ENCODE data around the gene RBP3. TPM values are rescaled to one million over a fixed set of nuclear protein-coding genes. Genes with fewer than 3 reads are reported as not detected.
A peak's percentile ranks its signal among the peaks of the same experiment; 100 is the strongest.

The RBP3 gene
- total and polyA plus RNA-seq, 10 donors: not detected

DNA sequence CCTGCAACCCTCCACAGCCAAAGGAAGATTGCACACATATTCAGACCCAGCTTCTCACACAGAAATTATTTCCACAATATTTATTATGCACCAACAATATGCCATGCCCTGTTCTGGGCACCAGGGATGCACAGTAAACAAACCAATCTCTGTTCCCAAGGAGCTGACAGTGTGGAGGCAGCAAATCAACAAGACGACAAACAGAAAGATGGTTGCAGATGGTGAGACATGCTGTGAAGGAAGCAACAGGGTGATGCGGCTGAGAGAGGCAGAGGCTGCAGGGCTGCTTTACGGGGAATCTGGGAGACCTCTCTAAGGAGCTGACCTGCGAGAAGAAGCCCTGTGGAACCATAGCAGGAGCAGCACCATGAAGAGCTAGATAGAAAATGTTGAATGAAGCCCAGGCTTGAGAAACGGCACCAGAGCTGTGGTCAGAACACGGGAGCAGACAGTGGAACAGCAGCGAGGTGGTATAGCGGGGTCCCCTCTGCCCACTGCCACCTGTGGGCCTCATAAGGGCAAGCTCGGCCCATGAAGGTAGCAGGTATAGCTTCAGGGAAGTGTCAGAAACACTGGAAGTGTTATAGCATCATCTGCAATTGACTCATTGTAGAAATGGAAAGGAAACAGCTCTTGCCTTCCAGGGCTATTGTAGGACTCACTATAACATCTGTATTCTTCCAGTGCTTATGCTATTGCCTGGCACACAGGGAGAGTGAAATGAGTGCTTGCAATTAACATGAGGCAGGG, 17.4 kb downstream of the RBP3 start:
- no peak for TF ChIP-seq POLR2AphosphoS5 (IDR thresholded peaks at IDR 0.05)
- no peak for TF ChIP-seq POLR2A (IDR thresholded peaks at IDR 0.05)
- TF ChIP-seq, protein P1, sequence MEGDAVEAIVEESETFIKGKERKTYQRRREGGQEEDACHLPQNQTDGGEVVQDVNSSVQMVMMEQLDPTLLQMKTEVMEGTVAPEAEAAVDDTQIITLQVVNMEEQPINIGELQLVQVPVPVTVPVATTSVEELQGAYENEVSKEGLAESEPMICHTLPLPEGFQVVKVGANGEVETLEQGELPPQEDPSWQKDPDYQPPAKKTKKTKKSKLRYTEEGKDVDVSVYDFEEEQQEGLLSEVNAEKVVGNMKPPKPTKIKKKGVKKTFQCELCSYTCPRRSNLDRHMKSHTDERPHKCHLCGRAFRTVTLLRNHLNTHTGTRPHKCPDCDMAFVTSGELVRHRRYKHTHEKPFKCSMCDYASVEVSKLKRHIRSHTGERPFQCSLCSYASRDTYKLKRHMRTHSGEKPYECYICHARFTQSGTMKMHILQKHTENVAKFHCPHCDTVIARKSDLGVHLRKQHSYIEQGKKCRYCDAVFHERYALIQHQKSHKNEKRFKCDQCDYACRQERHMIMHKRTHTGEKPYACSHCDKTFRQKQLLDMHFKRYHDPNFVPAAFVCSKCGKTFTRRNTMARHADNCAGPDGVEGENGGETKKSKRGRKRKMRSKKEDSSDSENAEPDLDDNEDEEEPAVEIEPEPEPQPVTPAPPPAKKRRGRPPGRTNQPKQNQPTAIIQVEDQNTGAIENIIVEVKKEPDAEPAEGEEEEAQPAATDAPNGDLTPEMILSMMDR (IDR thresholded peaks at IDR 0.05 in 8 of 11, conservative IDR thresholded peaks at IDR 0.05 in 3 of 11): no peak

DNA sequence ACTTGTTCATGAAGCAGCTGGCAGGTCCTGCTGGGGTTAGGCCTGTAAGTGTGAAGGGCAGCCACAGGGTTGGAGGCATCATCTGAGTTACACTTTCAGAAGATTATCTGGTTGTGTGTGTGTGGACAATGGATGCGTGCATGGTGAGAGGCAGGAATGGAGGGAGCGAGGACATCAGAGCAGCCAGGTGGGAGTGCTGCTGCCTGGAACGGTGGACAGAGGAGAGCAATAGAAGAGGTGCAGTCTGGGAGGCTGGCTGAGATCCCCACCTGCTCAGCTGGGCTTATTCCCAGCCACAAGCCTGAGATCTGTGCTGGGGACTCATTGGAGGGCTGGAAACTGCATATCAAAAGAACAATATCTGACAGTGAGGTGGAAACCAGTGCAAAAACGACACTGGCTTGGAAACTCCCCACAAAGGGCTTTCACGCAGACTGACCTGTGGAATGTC, 18.0 kb downstream of the RBP3 start:
- no peak for DNase-seq
- Histone ChIP-seq H3K9me3 (no peaks in the 10 kb centered on the region), H3K4me3 (no peak overlapping the region), H3K4me1 (no peaks in the 10 kb centered on the region), H3K36me3 (no peaks in the 10 kb centered on the region), H3K27ac (no peak overlapping the region), H3K27me3 (replicated peaks in 1 of 7) (no peaks in the 10 kb centered on the region)
- WGBS, 5 donors: 79 to 95% (median 80%) methylated on average over 5 of the region's 5 CpGs
- TF ChIP-seq, protein P1 (IDR thresholded peaks at IDR 0.05 in 8 of 11, conservative IDR thresholded peaks at IDR 0.05 in 3 of 11): no peak
- TF ChIP-seq POLR2AphosphoS5 (IDR thresholded peaks at IDR 0.05) (no peak), POLR2A (IDR thresholded peaks at IDR 0.05) (no peak)
- intact Hi-C loops (cut with DNase I; ENCODE audit: low total_unique reads): no loop called here

More for the DNA sequence above, 17.4 kb downstream of the RBP3 start:
- Histone ChIP-seq H3K9me3 (no peaks in the 10 kb centered on the region), H3K4me1 (no peaks in the 10 kb centered on the region), H3K36me3 (no peaks in the 10 kb centered on the region), H3K4me3 (no peak overlapping the region), H3K27me3 (replicated peaks in 1 of 7) (no peaks in the 10 kb centered on the region), H3K27ac (no peak overlapping the region)
- 73 to 90% (median 90%) methylated on average over 9 of the region's 9 CpGs for WGBS, 5 donors
- intact Hi-C loops (cut with DNase I; ENCODE audit: low total_unique reads): no loop called here
- DNase-seq: no peak

DNA sequence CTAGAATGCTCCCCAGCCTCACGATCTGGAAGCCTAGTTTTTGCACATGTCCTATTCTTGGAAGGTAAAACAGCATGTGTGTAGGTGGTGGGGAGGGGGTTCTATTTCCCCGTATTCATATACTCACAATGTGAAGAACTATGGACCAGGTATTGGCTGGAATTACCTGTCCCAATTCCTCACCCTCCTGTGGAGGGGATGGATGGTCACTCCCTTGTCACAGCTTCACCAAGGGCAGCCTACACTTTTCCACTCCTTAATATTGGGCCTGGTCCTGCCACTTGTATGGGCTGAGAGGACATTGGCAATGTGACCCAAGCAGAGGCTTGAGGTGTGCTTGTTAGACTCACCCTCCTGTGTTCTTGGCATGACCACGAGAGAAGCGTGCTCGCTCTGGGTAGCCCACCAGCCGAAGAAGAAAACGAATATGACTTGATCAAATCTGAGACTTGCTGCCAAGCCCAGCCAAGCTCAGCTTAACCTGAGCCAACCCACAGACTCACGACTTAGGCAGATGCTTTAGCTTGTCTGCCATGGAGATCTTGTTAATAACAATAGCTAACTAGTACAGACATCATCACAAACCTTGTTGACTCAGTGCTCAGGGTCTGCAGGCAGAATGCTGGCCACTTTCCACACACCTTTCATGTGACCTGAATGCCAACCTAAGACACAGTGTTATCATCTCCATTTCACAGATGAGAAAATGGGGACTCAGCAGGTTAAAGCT, 18.7 kb downstream of the RBP3 start:
- intact Hi-C loops (cut with DNase I; ENCODE audit: low total_unique reads): no loop called here
- no peaks in the 10 kb centered on the region for H3K9me3 ChIP-seq
- peak; percentile 39 for DNase-seq
- H3K27ac ChIP-seq: no peak overlapping the region
- 86 to 92% (median 90%) methylated on average over 5 to 8 of the region's 8 CpGs for WGBS, 5 donors
- H3K36me3 ChIP-seq: no peaks in the 10 kb centered on the region
- H3K27me3 ChIP-seq (replicated peaks in 1 of 7): no peaks in the 10 kb centered on the region
- TF ChIP-seq POLR2AphosphoS5 (IDR thresholded peaks at IDR 0.05) (no peak), POLR2A (IDR thresholded peaks at IDR 0.05) (no peak)
- TF ChIP-seq, protein P1 (IDR thresholded peaks at IDR 0.05 in 8 of 11, conservative IDR thresholded peaks at IDR 0.05 in 3 of 11): no peak
- H3K4me1 ChIP-seq: no peaks in the 10 kb centered on the region
- no peak overlapping the region for H3K4me3 ChIP-seq

DNA sequence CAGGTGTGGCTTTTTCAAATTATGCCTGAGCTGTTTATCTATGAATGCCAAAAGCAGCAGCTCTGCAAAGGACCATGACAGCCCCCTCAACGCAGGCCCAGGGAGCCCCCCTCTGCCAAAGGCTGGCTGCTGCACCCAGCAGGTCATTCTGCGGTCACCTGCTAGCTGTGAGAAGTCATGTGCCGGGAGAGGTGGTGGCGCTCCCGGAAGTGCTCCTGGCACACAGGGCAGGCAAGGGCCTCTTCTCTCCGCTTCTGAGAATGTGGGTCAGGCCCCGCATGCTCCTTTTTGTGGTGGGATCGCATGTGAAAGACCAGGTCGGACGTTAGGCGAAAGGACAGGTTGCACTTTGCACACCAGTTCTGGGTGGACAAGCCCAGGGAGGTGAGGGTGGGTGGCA, 19.5 kb downstream of the RBP3 start:
- intact Hi-C loops (cut with DNase I; ENCODE audit: low total_unique reads): no loop called here
- peak; percentile 52 for DNase-seq
- Histone ChIP-seq H3K36me3 (no peaks in the 10 kb centered on the region), H3K27ac (no peak overlapping the region), H3K4me3 (no peak overlapping the region), H3K4me1 (no peaks in the 10 kb centered on the region), H3K27me3 (replicated peaks in 1 of 7) (no peaks in the 10 kb centered on the region), H3K9me3 (no peaks in the 10 kb centered on the region)
- 84 to 95% (median 94%) methylated on average over 11 of the region's 11 CpGs for WGBS, 5 donors
- TF ChIP-seq, protein P1 (IDR thresholded peaks at IDR 0.05 in 8 of 11, conservative IDR thresholded peaks at IDR 0.05 in 3 of 11): no peak
- no peak for TF ChIP-seq POLR2A (IDR thresholded peaks at IDR 0.05)
- TF ChIP-seq POLR2AphosphoS5 (IDR thresholded peaks at IDR 0.05): no peak
